Dermis microvascular lymphatic vessel endothelial cell (primary cell): ENCODE results near the gene FPGS. TPM values are rescaled to one million over a fixed set of nuclear protein-coding genes. Genes with fewer than 3 reads are reported as not detected.
A peak's percentile ranks its signal among the peaks of the same experiment; 100 is the strongest.
"Not testable (repeated sequence)": the region's sequence is repeated elsewhere in the genome, so short reads cannot be mapped to it uniquely, and the experiment has no call there.

Experiments
- DNase-seq, 2 donors: peaks; one replicate each; pipeline versions ENCODE4 v3.0.0 to v3.0.0-alpha.2; 2010; ENCODE audit warnings: low read depth in 2 of 2
- total RNA-seq: library from RNA; depleted of rRNA; stranded (reverse); fragments of >200 nt; gene quantifications from 2 replicates; pipeline ENCODE4 v1.2.1, GENCODE V29; 2014

FPGS gene
- total RNA-seq, 1 donor from 2014 or later: 60.3 TPM

DNA sequence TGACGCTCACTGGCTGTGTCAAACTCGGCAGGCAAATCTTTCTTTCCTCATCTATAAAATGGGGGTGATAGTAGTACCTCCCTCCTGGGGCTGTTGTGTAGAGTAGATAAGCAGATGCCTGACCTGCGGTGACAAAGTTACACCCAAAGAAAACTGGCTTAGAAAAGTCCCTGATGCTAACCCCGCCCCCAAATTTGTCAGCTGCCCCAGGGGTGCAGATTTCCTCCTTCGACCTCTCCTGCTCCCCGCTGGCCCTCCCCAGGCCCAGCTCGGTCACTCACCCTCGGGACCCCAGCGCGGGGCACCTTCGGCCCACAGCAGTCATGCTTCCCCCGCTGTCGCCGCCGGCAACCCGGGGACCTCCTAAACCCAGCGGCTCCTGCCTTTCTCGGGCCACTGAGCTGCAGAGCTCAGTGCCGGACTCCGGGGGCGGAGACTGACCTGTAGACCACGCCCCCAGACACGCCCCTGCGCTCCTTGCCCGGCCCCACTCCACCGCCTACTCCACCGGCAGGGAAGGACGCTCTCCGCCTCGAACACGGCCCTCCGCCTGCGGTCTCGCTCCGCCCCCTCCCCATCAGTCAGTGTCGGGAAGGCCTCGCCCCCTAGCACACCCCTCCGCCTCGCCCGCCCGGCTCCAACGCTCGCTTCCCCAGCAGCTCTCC, 31.6 kb upstream of the FPGS start:
- peak; percentile 96 to 99 for DNase-seq

DNA sequence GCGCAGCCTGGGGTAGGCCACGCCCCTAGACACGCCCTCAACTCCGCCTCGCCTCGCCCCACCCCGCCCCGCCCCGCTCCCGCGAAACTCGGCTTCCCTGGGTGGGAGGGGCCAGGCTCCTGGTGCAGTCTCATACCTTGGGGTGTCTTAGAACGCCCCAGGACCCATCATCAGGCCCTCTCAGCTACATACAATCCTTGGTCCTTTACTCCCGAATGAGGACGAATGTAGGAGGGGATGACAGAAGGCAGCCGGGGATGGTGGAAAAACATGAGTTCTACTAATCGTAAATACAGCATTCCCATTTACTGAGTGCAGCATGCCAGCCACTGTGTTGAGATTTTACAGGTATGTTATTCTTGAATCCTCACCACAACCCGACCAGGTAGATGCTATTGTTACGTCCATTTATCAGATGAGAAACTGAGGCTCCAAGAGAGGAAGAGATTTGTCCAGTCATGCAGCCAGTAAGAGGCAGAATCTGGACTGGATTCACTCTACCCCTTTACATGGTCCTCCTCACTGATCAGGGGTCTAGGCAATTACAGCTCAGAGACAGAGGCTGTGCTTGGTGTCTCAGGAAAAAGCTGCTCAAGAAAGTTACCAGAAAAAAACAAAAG, 31.0 kb upstream of the FPGS start:
- DNase-seq: no peak

DNA sequence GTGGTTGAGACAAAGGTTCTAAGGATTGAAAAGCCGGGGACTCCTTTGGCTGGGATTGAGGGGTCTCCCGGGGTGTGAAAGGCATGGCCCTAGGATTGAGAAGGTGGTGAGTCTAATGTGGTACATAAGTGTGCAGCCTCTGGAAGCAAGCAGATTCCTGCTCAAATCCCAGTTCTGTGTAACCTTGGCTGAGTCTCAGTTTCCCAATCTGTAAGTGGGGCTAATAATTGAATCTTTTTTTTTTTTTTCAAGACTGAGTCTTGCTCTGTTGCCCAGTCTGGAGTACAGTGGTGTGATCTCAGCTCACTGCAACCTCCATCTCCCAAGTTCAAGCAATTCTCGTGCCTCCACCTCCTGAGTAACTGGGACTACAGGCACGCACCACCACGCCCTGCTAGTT, 30.1 kb upstream of the FPGS start:
- DNase-seq: no peak

DNA sequence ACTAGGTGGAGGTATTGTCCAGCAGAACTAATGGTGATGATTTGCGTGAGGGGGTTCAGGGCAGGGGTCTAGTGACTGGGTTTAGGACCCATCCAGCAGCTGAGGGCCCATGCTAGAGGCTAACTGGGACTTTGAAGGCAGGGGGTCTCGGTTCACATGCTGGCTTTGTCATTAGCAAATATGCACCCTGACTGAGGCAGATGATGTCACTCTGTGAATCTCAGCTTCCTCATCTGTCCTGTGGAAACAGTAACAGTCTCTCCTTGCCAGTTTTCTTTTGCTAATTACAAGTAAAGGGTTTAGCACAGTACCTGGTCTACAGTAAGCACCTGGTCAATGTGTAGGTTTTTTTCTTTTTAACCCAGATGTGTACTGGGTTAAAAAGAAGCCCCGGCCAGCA, 29.4 kb upstream of the FPGS start:
- DNase-seq: no peak

DNA sequence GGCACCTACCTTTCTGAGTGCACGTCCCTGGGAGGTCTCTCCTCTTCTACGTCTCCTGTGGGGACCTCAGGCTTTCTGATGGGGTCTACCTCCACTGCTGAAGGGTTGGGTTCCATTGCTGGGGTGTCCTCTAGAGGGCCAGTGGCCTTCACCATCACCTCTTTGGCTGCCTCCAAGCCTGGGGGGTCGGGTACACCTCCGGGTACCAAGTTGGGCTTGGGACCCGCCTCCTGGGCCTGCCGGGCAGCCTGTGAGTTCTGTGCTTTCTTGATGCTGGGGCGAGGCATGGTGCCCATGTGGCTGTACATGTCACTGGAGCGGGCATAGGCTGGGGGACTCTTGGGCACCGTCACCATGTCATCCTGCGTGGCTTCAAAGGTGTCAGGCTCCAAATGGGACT, 28.7 kb upstream of the FPGS start:
- DNase-seq: no peak

DNA sequence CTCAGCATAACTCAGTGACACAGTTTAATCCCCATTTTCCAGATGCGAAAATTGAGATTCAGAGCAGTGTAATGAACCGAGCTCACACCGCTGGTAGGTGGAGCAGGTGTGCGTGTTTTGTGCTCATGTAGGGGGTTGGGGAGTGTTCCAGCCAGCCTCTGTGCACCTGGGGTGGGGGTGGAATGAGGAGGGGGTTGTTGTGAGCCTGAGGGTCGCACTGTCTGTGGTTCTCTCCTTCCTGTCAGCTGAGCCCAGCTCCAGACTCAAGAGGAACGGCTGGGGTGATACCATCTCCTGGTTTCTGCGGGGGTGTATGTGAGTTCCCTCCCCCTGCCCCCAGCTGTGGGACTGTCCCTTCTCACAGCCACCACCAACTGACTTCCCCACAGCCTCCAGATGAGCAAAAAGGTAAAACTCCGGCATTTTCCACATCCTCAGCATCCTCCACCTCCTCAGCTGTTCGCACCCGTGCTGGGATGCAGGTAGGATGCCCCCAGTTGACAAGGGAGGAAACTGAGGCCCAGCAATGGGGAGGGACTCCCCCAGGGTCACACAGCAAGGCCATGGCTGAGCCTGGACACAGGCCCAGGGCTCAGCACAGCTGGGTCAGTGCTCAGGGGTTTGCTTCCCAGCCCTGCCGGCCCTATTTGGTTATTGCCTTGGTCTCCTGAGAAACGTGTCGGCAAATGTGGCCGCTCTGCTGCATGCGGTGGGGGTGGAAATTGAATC, 26.3 kb upstream of the FPGS start:
- DNase-seq: no peak

DNA sequence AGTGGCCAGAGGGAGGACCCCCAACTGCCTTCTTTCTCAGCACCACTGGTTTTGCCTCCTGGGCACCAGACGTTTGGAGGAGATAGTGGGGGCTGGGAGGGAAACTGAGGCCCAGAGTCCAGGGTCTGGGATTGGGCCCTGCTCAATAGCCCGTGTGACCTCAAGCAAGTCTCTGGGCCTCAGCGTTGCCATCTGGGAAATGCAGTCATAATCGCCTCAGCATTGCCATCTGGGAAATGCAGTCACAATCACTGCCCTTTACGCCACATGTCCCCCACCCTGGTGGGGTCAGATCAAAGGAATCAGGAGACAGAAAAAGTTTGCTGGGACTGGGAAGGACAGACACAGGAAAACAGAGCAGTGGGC, 25.8 kb upstream of the FPGS start:
- DNase-seq: no peak

DNA sequence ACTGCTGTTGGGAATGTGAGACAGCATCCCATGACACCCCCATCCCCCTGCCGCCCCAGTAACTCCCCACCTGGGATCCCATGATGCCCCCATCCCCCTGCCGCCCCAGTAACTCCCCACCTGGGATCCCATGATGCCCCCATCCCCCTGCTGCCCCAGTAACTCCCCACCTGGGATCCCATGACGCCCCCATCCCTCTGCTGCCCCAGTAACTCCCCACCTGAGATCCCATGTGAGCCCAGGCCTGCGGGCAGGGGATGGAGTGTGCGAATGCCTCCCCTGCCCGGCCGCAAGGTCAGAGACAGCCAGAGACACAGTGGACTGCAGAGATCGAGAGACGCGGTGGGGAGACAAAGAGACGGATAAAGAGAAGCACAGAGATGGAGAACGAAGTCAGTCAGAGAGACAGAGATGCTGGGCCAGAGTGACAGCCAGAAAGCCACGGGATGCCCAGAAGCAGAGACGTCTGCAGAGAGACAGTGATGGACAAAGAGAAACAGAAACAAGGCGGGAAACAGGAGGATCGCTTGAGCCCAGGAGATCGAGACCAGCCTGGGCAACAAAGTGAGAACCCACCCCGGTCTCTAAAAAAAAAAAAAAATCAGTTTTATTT, 25.2 kb upstream of the FPGS start:
- no peak for DNase-seq

DNA sequence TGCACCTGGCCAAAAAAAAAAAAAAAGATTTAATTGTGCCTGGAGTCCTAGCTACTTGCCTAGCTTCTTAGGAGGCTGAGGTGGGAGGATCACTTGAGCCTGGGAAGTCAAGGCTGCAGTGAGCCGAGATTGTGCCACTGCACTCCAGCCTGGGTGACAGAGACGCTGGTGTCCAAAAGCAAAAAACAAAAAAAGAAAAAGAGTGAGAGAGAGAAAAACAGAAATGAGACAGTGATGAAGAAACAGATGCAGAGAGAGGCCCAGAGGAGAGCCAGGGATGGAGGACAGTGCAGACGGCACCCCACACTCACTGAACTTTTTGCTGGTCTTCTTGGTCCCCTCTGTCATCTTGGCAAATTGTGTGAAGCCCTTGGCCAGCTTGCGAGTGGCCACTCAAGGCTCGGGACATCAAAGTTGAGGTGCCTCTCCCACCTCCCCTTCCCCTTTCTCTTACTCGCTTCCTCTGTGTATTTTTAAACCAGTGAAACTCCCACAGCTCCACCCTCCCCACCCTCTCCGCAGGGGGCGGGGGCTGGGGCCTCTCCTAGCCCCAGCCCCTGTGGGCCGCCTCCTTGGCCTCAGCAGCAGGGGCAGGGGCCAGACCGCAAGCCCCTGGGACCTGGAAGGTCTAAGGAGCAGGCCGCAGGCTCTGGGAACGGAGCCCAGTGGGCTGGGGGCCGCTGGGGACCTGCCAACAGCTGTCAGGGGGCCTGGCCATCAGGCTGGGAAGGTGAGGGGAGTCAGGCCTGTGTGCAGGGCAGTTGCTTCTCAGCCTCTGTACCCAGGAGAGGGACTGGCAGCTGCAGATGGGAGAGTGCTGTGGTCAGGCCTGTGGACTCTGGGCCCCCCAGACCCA, 24.2 kb upstream of the FPGS start, which contains the start of gene SH2D3C:
TSS of gene SH2D3C (minus strand) at position 387 of the 856 bp plus-strand sequence. CDS start at position 348, 39 bp downstream.
- no peak for DNase-seq

DNA sequence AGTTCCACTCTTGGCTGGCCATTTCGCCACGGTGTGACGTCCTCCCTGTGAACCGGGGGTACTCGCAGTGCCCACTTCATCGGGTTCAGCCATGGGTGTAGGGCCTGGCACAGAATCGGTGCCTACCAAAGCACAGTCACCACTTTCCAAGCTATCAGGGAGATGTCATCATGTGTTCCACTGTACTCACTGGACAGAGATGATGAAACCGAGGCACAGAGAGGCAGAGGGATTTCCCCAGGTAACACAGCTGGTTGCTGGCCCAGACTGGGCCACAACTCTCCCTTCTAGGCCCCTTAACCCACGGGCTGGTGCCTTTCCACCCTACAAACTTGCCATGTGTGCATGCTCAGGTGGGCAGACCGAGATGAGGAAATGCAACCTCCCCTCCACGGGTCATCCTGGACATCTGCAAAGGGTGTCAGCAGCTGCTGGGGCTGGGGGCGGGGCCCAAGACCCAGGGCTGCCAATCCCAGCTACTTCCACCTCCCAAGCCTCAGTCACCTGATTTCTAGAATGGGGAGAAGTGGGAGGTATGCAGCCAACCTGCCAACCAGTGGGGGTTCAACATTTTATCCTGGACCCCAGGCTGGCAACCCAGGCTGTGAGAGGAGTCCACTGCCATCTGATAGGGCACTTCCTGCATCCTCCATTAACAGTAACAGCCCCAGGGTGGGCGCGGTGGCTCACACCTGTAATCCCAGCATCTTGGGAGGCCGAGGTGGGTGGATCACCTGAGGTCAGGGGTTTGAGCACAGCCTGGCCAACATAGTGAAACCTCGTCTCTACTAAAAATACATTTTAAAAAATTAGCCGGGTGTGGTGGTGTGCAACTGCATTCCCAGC, 23.3 kb upstream of the FPGS start:
- no peak for DNase-seq

DNA sequence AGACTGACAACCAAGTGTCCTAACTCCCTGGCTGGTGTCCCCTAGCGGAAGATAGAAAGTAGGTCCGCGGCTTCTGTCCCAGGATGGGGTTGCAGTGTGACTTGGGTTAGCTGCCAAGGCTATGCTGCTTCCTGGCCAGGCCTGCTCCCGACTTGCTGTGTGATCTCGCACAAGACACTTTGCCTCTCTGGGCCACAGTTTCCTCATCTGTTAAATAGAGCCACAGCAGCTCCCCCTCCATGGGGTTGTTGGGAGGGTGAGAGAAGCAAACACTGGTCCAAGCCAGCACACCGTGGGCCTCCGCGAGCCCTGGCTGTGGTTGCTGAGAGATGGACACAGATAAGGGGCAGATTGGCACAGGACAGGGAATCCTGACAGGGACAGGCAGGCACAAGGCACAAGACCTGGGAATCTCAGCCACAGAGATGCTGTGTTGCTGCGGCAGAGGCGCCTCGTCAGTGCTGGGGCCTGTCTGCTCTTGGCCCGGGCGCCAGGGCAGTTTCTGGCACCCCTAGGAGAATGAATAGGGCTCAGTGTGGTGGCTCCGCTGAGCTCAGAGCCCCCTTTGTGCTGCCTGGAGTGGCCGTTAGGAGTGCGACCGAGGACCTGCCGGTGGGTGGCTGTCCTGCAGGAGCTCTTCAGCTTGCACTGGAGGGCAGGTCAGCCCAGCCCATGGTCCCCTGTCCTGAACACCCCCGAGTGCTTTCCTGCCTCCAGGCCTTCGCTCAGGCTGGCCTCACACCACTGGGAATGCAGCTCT, 22.4 kb upstream of the FPGS start:
- no peak for DNase-seq

DNA sequence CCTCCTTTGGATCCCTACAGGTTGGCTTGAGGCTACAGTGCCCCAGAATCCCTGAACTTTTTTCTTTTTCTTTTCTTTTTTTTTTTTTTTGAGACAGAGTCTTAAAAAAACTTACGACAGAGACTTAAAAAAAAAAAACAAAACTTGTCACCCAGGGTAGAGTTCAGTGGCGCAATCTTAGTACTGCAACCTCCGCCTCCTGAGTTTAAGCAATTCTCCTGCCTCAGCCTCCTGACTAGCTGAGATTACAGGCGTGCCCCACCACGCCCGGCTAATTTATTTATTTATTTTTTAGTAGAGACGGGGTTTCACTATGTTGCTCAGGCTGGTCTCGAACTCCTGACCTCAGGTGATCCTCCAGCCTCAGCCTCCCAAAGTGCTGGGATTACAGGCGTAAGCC, 21.8 kb upstream of the FPGS start:
- not testable (repeated sequence) for DNase-seq

DNA sequence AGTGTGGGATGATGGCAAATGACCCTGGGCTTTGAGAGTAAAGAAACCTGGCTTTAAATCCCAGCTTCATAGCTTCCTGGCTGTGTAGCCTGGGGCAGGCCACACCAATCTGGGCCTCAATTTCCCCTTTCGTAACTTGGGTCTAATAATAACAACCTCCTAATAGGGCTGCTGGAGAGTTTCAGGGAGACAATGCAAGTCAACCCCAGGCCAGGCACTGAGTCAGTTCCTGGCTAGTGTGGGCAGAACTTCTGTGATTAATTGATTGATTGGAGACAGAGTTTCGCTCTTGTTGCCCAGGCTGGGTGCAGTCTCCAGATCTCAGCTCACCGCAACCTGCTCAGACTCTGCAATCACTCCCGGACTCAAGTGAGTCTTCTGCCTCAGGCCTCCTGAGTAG, 20.9 kb upstream of the FPGS start:
- peak in 1 of 2 donors; percentile 49 for DNase-seq

DNA sequence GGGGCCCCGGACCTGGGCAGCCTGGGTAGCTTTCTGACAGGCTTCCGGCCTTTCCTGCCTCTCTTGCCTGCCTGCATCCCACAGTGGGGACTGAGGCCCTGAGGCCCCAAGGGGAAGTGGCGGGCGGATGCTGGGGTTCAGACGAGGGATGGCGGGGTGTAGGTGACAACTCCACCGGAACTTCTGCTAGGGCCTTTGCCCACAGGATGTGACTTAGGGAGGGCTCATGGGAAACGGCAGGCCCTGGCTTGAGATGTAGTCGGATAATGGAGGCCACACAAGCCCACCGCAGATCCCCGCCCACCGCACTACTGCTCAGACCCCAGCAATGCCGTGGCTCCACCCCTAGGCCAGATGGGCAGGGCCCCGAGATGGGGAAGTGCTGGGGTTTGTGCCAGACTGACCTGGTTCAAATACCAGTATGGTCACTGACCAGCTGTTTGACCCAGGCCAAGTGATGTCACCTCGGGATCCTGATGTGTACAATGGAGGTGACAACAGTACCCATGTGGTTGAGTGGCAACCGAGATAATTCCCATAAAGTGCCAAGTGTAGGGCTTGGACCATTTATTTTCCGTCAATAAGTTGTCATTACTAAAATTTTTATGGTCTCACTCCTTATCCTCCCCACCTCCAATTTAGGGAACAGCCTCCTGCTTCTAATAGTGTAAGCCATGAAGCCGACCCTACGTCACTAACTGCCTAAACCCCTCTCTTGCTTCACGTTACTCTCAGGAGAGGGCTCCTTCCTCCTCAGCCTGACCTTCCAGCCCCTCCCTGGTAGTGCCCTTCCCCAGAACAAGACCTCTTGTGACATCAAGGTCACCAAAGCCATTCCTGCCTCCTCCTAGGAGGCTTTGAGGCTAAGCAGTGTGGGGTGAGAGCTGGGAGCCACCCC, 19.3 kb upstream of the FPGS start:
- DNase-seq: peak; percentile 59 to 84

DNA sequence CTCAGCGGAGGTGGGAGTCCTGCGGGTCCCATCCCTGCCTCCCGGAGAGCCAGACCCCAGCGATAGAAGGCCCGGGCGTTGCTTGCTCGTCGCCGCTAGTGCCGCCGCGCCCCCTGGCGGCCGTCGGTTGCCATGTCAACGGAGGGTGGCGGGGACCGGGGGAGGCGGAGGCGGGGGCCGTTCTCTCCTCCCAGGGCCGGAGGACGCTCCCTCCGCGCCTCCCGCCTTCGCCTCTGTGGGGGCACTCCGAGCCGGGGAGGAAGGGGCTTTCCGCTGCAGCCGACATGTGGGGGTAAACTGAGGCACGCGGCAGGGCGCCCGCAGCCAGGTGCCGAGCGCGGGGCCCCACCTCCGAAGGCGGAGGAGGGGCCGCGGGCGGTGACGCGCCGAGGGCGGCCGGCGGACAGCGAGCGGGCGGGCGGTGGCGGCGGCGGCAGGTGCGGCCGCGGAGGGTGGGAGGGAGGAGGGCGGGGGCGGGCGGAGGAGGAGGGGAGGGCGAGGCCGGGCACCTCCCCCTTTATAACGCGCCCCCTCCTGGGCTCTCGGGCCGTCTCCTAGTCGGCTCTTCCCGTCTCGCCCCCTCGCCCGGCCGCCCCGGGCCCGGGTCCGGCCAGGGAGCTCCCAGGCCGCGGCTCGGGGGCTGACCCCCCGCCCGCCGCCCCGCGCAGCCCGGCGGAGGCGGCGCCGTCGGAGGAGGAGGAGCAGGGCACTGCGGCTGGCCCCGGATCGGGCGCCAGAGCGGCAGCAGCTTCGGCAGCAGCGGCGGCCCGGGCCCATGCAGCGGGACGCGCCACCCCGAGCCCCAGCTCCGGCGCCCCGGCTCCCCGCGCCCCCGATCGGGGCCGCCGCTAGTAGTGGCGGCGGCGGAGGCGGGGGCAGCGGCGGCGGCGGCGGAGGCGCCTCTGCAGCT, 17.4 kb upstream of the FPGS start:
- DNase-seq: peak; percentile 62 to 86

DNA sequence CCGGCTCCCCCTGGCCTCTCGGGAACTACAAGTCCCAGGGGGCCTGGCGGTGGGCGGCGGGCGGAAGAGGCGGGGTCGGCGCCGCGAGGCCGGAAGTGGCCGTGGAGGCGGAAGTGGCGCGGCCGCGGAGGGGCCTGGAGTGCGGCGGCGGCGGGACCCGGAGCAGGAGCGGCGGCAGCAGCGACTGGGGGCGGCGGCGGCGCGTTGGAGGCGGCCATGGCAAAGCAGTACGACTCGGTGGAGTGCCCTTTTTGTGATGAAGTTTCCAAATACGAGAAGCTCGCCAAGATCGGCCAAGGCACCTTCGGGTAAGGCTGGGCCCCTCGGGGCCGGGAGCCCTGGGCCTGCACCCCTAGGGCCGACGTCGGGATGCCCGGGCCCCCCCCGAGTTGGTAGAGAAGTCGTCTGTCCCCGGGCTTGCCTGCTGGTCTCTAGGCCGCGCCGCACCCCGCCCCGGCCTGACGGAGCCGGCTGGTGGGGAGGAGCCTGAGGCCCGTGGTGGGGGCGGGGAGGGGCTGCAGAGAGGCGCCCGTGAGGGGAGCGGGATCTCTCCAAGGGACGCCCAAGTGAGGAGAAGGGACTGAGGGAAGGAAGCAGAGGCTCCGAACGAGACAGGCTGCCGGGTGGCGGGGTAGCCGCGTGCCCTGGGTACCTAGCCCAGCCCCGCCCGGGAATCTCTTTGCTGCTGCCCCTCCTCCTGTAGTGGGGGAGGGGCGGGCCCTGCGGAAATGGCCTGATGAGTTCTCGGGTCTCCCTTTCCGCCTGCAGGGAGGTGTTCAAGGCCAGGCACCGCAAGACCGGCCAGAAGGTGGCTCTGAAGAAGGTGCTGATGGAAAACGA, 16.5 kb upstream of the FPGS start, which contains the start of gene CDK9:
TSS of gene CDK9 (plus strand) at position 102 of the 840 bp plus-strand sequence. CDS start at position 217, 115 bp downstream.
- DNase-seq: peak; percentile 70 to 93

DNA sequence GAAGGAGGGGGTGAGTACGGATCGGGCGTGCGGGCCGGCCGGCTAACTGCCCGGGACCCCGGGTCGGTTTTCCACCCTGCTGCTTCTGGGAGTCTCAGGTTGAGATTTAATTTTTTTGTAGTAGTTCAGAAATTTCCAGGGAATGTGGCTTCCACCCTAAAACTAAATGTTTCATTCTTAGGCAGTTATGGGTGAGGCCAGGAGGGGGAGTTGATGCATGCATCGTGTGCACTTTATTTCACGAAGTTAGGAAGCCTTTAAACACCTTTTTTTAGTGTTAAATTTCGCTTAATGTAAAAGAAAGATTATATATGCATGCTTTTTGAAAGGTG, 15.9 kb upstream of the FPGS start:
- DNase-seq: peak in 1 of 2 donors; percentile 42
